Esophagus squamous epithelium (tissue), 4 donors: Measurements from ENCODE around the gene DKK3.

Experiments used
- CTCF ChIP-seq, 6 experiments: fragments of 450-650 bp in 4 of 6; fragments of 200-600 bp in 2 of 6; sonication (generic) in 2 of 6; IDR thresholded peaks; one replicate each; pipeline ENCODE4 v1.5.1; 2016 to 2019; ENCODE audit warnings: antibody characterized with exemption in 6 of 6, mild to moderate bottlenecking in 4 of 6, moderate library complexity in 4 of 6
- POLR2A ChIP-seq, 4 donors: fragments of 450-650 bp; IDR thresholded peaks; one replicate each; pipeline ENCODE4 v1.6.1; 2017; ENCODE audit warnings: antibody characterized with exemption in 4 of 4, mild to moderate bottlenecking in 4 of 4, moderate library complexity in 3 of 4

DNA sequence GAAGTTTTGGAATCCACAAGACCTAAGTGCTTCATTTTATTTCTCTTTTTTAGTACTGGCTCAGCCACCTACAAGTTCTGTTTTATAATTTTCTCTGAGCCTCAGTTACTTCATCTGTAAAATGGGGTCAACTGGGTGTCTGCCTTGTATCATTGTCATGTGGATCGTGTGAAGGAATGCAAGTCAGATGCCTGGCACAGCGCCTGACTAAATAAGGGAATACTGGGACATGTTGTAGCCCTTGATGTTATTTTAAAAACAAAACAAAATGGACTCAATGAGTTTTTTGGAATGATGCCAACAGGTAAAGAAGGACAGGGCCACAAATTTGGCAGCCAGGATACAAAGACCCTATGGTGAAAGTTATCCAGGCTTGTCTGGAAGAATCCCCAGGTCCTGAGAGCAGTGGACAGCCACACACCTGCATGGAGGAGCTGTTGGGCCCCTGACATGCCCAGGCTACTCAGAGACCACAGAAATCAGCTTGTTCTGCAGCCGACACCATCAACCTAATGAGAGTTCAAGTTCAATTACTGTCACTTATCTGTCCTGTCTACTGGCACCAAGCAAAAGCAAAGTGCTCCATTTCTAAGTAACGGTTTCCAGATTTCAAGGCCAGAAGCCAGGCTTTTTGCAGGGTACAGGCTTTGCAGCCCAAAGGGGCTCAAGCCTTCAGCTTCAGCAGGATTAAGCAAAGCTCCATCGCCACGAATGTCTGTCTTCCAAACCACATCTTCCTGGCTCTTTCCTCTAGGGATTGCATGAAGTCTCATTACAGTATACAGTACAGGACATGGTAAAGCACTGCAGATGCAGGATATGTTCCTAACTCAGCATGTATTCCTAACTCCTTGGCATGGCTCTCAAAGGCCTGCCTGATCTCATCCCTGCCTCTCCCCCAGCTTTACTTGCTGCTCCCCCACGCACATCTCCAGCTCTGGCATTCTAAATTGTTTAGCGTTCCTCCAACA lies 18.4 kb downstream of the DKK3 start:
- no peak for TF ChIP-seq CTCF (IDR thresholded peaks at IDR 0.05)
- TF ChIP-seq POLR2A (IDR thresholded peaks at IDR 0.05), result no peak
